IPS-NIHi11 (cell line): ENCODE data around the gene HDAC4.
"Not testable (repeated sequence)": the region's sequence is repeated elsewhere in the genome, so short reads cannot be mapped to it uniquely, and the experiment has no call there.

Experiments
- DNase-seq: peaks from one replicate; pipeline ENCODE4 v3.0.0; 2012; ENCODE audit warnings: mixed read lengths, low spot score

The HDAC4 gene

GRCh38 chr2:239282448-239283287 is 118.2 kb downstream of the HDAC4 start:
- DNase-seq, result no peak

GRCh38 chr2:239280296-239281017 is 120.4 kb downstream of the HDAC4 start:
- DNase-seq, result not testable (repeated sequence)

- DNase-seq, result no peak
Measured at GRCh38 chr2:239279508-239280295, 121.1 kb downstream of the HDAC4 start.

GRCh38 chr2:239278941-239279365 is 121.9 kb downstream of the HDAC4 start:
- DNase-seq, result no peak

GRCh38 chr2:239278361-239278760 is 122.5 kb downstream of the HDAC4 start:
- DNase-seq, result no peak

GRCh38 chr2:239277401-239278085 is 123.3 kb downstream of the HDAC4 start:
- DNase-seq, result no peak

GRCh38 chr2:239276851-239277250 is 124.0 kb downstream of the HDAC4 start:
- DNase-seq, result no peak

GRCh38 chr2:239275847-239276831 is 124.7 kb downstream of the HDAC4 start:
- DNase-seq, result no peak

GRCh38 chr2:239275044-239275685 is 125.7 kb downstream of the HDAC4 start:
- DNase-seq, result no peak

- DNase-seq, result no peak
Measured at GRCh38 chr2:239274391-239275043, 126.3 kb downstream of the HDAC4 start.

- no peak for DNase-seq
Measured at GRCh38 chr2:239273280-239274234, 127.3 kb downstream of the HDAC4 start.

GRCh38 chr2:239272626-239273025 is 128.2 kb downstream of the HDAC4 start:
- DNase-seq, result no peak

GRCh38 chr2:239271882-239272281 is 128.9 kb downstream of the HDAC4 start:
- DNase-seq, result no peak

- no peak for DNase-seq
Measured at GRCh38 chr2:239271471-239271870, 129.3 kb downstream of the HDAC4 start.

GRCh38 chr2:239269916-239270315 is 130.9 kb downstream of the HDAC4 start:
- no peak for DNase-seq

- no peak for DNase-seq
Measured at GRCh38 chr2:239269173-239269885, 131.5 kb downstream of the HDAC4 start.

- no peak for DNase-seq
Measured at GRCh38 chr2:239268549-239268948, 132.3 kb downstream of the HDAC4 start.

- no peak for DNase-seq
Measured at GRCh38 chr2:239268082-239268481, 132.7 kb downstream of the HDAC4 start.
